NCI-H1694 (cell line): ENCODE measurements around the gene ITFG2.

ENCODE experiments used
- DNase-seq: peaks from one replicate; lab custom pipeline; 2025; lab: John Stamatoyannopoulos, UW

ITFG2 gene

GRCh38 chr12:2795291-2796186, 16.9 kb upstream of the ITFG2 start:
- DNase-seq, result peak; percentile 32

GRCh38 chr12:2796187-2796666, 16.2 kb upstream of the ITFG2 start:
- DNase-seq, result no peak

GRCh38 chr12:2797721-2798418, 14.6 kb upstream of the ITFG2 start:
- DNase-seq, result no peak

GRCh38 chr12:2800046-2800570, 12.4 kb upstream of the ITFG2 start:
- no peak for DNase-seq

- DNase-seq, result no peak
Measured at GRCh38 chr12:2801044-2801783, 11.3 kb upstream of the ITFG2 start.

DNA sequence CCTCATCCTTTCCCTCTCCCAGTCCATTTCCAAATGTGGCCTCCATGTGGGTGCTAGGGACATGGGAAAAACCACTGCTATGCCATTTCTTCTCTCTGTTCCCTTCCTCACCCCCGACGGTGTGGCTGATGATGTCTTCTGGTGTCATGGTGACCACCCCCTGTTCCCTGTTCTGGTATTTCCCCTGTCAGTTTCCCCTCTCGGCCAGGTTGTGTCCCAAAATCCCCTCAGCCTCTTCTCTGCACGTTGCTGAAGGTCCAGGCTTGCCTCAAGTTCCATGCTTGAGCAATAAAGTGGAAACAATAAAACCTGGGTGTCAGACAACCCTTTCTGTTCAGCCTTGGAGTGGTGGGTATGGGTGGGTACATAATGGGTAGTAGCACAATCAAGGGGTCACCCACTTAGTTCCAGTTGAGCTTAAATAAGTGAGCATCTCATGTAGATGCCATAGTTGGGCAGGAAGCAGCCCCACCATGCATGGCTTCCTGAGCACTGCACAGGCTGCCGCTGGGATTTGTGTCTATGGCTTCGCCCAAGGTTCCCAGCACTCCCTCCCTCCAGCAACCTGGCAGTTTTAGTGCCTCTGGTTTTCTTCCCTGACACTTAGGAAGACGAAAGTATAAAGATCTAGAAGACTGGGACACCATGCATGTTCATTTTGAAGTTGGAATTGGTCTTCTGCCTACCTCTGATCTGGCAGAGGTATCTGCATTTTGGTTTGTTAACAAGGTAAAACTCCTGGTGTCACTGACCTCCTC, 8.7 kb upstream of the ITFG2 start:
- DNase-seq, result no peak

- no peak for DNase-seq
Measured at GRCh38 chr12:2804393-2805142, 7.9 kb upstream of the ITFG2 start.

- DNase-seq, result no peak
Measured at GRCh38 chr12:2805143-2805520, 7.3 kb upstream of the ITFG2 start.

GRCh38 chr12:2806700-2807099, 5.8 kb upstream of the ITFG2 start:
- DNase-seq, result no peak

- no peak for DNase-seq
Measured at GRCh38 chr12:2811801-2812200, 667 bp upstream of the ITFG2 start.

DNA sequence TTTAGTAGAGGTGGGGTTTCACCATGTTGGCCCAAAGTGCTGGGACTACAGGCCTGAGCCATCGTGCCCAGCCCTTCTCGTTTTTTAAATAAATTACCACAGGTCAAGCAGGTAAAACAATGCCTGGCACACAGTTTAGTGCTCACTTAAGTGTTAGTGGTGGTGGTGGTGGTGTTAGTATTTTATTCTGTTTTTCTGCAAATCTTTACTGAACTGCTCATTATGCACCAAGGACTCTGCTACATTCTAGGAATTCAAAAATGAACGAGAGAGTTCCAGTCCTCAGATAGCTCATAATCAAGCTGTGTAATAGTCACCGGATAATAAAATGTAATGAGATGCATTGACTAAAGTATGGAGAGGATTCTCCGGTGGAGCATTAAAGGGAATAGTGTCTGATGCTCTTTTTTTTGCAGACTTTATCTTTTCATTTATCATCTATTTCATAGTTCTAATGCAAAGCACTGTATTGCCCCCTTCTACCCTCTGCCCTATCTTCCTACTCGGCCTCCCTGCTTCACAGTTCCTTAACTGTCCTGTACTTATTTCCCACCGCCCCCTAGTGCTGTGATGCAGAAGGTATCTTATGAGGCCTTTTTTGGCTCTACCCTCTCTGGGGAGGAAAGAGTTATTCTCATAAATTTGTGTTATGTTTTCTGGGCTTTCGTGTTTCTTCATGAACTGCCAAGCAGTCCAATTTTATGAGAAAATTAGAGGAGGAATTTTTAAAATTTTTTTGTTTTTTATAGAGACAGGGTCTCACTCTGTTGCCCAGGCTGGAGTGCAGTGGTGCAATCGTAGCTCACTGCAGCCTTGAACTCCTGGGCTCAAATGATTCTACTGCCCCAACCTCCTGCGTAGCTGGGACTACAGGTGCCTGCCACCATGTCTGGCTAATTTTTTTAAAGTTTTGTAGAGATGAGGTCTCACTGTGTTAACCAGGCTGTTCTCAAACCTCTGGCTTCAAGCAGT, 1.0 kb downstream of the ITFG2 start:
- peak; percentile 73 for DNase-seq

GRCh38 chr12:2819810-2820209, 7.3 kb downstream of the ITFG2 start:
- no peak for DNase-seq

DNA sequence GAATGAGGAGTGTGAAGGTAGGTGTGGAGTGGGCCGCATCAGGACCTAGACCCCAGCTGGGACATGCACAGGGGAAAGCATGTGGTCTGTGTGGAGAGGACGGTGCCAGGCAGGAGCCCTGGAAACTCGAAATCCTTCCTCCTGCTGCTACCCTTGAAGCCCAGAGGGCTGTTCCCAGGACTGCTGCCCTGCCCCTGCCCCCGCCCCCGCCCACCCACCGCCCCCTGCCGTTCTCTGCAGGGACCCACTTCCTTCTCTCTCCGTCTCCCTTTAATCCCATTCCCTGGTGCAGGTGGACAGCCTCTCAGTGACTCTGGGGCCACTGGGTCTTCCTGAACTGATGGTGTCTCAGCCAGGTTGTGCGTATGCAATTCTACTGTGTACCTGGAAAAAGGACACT, 8.0 kb downstream of the ITFG2 start:
- no peak for DNase-seq

- DNase-seq, result no peak
Measured at GRCh38 chr12:2823483-2823882, 11.0 kb downstream of the ITFG2 start.

DNA sequence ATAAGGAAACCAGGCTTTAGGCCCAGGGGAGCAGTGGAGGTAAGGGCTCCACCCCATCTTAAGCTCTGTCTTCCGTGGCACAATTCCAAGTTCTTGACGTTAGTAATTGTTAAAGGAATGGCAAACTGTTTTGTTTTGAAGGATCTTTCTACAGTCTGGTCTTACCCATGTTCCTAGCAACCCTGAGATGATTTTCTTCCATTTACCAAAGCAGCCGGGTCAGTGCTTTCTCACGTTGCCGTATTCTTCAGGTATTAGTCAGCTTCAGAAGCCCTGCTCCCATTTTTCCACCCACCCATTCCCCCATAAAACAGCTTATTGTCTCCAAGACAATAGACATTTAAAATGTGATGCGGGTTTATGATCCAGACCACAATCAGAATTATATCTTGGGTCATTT, 12.1 kb downstream of the ITFG2 start:
- no peak for DNase-seq

GRCh38 chr12:2825132-2825531, 12.7 kb downstream of the ITFG2 start:
- DNase-seq, result no peak

GRCh38 chr12:2826036-2826435, 13.6 kb downstream of the ITFG2 start:
- DNase-seq, result no peak

DNA sequence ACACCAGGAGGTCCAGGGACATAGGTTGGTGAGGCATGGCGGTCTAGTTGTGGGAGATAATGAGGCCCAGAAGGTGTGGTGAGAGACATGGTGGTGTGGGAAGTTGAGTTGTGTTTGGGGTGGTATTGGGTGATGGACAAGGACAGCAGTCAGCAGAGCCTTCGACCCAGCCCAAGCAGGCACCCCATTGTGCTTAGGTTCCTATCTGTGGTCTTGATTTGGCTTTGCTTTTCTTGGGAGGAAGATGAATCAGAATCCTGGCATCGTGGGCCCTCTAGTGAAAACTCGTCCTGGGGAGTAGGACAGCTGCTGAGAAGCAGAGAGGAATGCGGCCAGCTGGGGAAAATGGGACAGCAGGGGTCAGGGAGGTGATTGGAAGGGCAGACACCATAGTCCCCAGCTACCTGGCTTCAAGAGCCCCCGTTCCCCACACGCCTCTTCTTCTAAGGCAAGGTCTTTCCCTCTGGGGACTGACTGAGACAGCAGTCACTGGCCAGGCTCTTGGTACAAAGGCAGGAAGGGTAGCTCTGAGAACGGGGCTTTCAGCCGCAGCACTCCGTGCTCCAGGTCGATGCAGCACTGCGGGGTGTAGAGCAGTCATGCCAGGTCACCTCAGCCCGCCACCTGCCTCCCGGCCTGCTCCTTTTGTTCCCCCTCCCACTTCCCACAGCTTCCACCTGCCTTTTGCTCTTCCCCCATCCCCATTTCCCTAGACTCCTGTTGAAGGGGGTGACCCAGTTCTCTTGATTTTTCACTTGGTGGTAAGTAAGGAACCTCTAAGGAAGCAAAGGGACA, 14.4 kb downstream of the ITFG2 start:
- DNase-seq, result no peak

DNA sequence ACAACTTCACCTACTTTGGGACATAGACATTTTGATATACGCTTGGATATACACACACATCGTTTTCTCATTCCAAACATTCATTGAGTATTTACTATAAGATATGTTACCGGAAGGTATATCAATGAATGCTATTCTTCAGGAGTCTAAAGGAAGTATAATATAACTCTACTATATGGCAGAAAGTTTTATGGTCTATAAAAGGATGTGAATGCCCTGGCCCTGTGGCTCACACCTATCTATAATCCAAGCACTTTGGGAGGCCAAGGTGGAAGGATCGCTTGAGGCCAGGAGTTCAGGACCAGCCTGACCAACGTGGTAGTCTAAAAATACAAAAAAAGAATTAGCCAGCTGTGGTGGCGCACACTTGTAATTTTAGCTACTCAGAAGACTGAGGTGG, 16.8 kb downstream of the ITFG2 start:
- DNase-seq, result no peak
